HG02981 (cell line): ENCODE measurements around the gene FCHSD2.
"Not testable (repeated sequence)": the region's sequence is repeated elsewhere in the genome, so short reads cannot be mapped to it uniquely, and the experiment has no call there.

ENCODE experiments used
- ATAC-seq: cut with Tn5 transposase; IDR thresholded peaks from one replicate; pipeline ENCODE4 v1.9.1; 2021; ENCODE audit warnings: mild to moderate bottlenecking, moderate library complexity; ENCODE audit not compliant: unreplicated experiment

FCHSD2 gene

GRCh38 chr11:72850832-72851231 is 291.3 kb downstream of the FCHSD2 start:
- ATAC-seq = no peak

GRCh38 chr11:72848846-72849466 is 293.2 kb downstream of the FCHSD2 start:
- no peak for ATAC-seq

- ATAC-seq = no peak
Measured at GRCh38 chr11:72844356-72844755, 297.8 kb downstream of the FCHSD2 start.

GRCh38 chr11:72842653-72843330 is 299.3 kb downstream of the FCHSD2 start:
- no peak for ATAC-seq

DNA sequence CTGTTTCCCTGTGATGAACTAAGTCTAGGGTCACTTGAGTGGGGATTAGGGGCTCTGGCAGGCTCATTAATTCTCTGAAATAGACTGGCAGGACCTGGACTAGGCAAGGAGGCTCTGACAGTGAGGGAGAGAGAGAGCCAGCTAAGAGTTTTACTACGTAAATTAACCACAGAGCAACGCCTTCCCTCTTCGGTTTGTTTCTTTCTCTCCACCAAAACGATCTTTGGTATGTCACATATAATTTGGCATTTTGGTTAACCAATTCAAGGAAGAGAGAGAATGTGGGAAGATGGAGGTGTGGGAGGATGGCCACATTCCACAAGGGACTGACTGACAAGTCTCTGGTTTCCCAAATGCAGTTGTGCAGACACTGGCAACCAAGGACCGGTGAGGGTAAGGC is 300.0 kb downstream of the FCHSD2 start:
- no peak for ATAC-seq

DNA sequence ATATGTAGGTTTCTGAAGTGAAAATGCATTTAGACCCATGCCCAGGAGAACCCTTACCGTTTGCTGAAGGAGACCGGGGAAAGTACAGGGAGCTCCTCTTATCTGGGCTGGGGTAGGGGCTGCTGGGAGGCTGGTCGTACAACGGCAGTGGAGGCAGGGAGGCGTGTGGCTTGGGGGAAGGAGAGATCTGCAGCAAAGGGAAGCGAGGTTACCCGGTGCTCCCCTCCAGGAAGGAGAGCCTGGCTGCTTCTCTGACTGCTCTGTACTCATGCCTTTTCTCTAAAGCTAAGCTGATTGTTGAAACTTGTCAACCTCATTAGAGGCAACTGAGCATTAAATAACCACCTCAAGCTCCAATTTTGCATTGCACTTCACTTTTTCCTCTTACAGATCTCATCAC is 300.7 kb downstream of the FCHSD2 start:
- no peak for ATAC-seq

DNA sequence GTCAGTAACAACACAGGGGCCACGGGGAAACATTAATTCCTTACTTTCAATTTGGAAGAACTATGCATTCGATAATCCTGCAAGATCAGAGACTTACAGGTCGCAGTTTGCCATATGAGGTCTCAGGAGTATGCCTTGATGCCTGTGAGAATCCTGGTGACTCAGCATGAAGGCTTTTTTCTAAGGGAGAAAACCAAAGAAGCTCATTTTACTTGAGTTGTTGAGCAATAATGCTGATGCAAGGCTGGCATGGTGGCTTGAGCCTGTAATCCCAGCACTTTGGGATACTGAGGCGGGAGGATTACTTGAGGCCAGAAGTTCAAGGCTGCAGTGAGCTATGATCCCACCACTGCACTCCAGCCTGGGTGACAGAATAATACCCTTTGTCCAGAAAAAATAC is 301.3 kb downstream of the FCHSD2 start:
- ATAC-seq = no peak

- no peak for ATAC-seq
Measured at GRCh38 chr11:72838691-72839305, 303.3 kb downstream of the FCHSD2 start.

- ATAC-seq = no peak
Measured at GRCh38 chr11:72836111-72836510, 306.0 kb downstream of the FCHSD2 start.

DNA sequence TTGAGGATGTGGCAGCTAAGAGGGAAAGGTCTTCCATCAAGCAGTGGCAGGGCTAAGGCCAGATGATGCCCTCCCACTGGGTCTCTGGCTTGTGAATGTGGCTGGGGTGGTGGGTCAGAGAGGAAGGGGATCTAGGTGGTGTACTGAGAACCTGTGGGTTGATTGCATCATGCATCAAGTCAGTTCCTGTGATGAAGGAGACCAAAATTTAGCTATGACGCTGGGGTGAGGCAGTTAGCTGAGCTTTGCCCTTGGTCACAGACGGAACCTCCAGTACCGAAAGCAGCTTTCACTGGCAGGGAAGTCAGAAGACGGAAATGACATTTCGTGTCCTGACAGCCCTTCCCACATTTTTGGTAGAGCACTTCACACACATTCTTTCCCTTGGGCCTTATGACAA is 307.2 kb downstream of the FCHSD2 start:
- no peak for ATAC-seq

- ATAC-seq = no peak
Measured at GRCh38 chr11:72833811-72834493, 308.2 kb downstream of the FCHSD2 start.

DNA sequence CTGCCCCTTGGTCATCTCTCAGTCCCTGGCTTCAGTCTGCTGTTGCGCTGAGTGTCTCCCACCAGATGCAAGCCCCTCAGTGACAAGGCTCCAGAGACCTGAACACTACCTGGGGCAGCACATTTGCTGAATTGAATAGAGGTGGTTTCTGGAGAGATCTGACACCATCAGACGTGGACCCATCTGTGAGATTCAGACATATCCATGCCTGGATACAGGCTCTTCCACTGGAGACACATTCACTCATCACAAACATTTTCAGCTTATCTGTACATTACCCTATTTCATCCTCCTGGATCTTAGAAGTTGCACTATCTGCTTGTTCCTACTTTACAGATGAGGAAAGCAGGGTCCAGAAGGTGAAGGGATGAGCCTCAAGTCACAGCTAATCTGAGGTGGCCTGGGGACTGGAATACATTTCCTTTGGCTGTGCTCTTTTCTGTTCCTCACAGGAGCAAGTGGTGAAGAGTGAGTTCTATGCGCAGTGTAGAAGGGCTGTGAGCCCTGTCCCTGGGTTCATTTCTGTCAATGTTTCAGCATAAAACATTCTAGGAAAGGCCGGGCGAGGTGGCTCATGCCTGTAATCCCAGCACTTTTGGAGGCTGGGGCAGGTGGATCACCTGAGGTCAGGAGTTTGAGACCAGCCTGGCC is 308.9 kb downstream of the FCHSD2 start:
- ATAC-seq = no peak

- ATAC-seq = no peak
Measured at GRCh38 chr11:72832301-72833082, 309.6 kb downstream of the FCHSD2 start.

DNA sequence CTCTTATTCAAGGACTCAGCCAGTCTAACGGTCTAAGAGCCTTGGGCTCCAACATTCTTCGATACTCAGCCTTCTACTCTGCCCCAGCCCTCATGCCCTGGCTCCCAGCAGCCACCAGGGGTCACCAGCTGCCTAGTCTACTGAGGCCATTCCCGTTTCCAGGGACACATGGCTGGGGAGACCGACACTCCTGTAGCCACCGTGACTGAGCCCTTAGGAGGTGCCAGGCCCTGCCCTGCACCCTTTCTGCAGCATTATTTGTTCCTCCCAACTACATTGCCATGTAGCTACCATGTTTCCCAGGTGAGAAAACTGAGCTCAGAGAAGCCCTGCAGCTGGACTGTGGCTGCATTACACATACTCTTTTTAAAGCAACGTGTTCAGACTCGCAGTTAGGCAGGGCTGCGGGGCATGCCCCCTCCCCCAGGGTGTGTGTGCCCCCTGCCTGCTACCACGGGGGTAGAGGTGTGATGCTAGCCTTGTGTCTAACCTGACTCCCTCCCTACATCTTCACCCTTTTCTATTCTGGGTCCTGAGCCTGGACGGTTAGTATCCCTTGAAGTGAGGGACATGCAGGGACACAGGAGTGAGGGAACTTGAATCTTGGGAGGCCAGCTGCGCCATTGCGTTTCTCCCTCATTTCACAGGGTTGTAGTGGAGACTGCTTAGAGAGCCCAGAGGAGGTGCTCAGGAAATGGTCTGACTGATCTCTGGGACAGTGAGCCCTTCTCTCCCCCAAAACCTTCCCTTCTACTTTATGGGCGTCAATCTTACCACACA is 310.4 kb downstream of the FCHSD2 start:
- peak; percentile 39 for ATAC-seq

DNA sequence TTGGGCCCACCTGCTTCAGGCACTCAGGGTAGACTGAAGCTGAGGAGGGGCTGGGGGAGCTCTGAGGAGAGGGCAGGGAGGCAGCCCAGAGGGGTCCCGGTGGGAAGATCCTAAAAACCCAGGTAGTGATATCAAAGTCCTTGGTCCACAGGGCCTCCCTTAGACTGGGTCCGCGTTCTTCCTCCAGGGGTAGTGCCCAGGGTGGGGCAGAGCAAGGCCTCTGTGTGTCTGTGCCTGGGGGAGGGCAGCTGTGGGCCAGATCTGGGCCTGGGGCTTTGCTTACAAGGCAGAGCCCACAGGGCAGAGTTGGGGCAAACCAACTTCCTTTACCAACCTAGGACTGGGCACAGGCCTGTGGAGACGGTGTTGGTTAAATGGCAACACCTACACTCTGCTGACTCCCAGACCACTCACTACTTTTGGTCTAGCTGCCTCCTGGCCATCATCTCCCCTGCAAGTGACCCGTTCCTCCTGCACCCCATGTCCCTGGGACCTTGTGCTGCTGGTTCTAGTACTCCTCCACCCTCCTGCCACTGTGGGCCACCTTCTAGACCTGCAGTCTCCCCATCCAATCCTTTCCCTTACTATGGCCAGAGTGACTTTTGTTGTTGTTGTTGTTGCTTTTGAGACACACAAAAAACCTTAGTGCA is 312.1 kb downstream of the FCHSD2 start:
- ATAC-seq = no peak

DNA sequence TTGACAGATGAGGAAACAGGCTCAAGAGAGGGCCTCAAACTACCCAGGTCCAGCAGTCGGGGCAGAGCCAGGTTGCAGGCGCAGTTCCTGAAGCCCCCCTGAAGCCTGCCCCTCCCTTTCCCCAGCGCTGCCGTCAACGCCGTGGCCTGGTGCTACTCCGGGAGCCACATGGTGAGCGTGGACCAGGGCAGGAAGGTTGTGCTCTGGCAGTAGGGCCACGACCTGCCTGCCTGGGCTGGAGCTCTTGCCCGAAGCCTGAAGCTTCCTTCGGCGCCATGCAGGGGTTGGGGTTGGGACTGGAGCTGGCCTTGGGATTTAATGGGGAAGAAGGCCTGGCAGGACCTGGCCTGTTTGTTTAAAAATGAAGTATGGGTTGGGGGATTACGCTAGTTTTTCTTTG is 312.9 kb downstream of the FCHSD2 start:
- ATAC-seq = no peak

DNA sequence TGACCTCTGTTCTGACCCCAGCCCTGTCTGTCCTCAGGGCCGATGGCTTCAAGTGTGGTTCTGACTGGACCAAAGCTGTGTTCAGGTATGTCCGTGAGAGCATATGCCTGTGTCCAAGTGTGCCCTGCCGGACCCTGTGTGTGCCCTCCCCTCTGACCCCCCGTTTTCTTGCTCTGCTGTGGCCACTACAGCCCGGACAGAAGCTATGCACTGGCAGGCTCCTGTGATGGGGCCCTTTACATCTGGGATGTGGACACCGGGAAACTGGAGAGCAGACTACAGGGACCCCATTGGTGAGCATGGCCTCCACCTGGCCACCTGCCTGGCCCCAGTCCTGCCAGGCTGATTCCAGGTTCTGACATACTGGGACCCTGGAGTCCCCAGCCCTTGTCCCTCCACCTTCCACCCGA is 313.4 kb downstream of the FCHSD2 start:
- ATAC-seq = no peak

GRCh38 chr11:72828081-72828567 is 314.0 kb downstream of the FCHSD2 start:
- ATAC-seq = no peak

- not testable (repeated sequence) for ATAC-seq
Measured at GRCh38 chr11:72827656-72828055, 314.5 kb downstream of the FCHSD2 start.
